Endothelial cell of umbilical vein (primary cell): ENCODE data around the gene EHD3. TPM values are rescaled to one million over a fixed set of nuclear protein-coding genes. Genes with fewer than 3 reads are reported as not detected.

Source experiments
- BruUV-seq: library from RNA; stranded (reverse); fragments of 400-500 nt; replicated peaks from 2 replicates; lab custom pipeline; 2021; lab: Mats Ljungman, UMichigan
- CTCF ChIA-PET: fragments of 300-600, 350-600 bp; sonication (Branson Sonifier 250); formaldehyde crosslinking; loops from one replicate; lab custom pipeline; 2021; ENCODE audit warnings: antibody characterized with exemption, inconsistent platforms; lab: Charles Lee
- POLR2A ChIA-PET: fragments of 300-600, 350-600 bp; sonication (Branson Sonifier 250); formaldehyde crosslinking; loops from one replicate; lab custom pipeline; 2021; ENCODE audit warnings: antibody characterized with exemption, inconsistent platforms; lab: Charles Lee
- DNase-seq: peaks from one replicate; pipeline ENCODE4 v3.0.0-alpha.2; 2011; ENCODE audit warnings: low read depth, low spot score
- FAIRE-seq: peaks from 2 replicates; lab custom pipeline; 2011; peaks lifted over from hg19 to GRCh38; lab: Jason Lieb, UNC
- H2AFZ ChIP-seq: 2 replicates; pipeline ENCODE4 v1.6.0; 2012; ENCODE audit warnings: low read depth, low read length, control low read depth, inconsistent platforms
- H3K27ac ChIP-seq: 2 replicates; pipeline ENCODE4 v1.5.1; 2011; ENCODE audit warnings: low read depth, mild to moderate bottlenecking, control low read depth, low read length, moderate library complexity; ENCODE audit not compliant: insufficient read depth
- H3K27me3 ChIP-seq, 2 experiments: 2 replicates each; pipeline versions ENCODE4 v1.6.0 to v1.6.1; 2011; ENCODE audit warnings: low read length in 2 of 2, mixed read lengths in 1 of 2; ENCODE audit not compliant: control insufficient read depth in 2 of 2, insufficient read depth in 2 of 2
- H3K36me3 ChIP-seq, 2 experiments: 2 replicates in 1 of 2; 3 replicates in 1 of 2; pipeline ENCODE4 v1.5.1; 2011; ENCODE audit warnings: low read length in 2 of 2, mild to moderate bottlenecking in 1 of 2, moderate library complexity in 1 of 2; ENCODE audit not compliant: control insufficient read depth in 2 of 2, insufficient read depth in 2 of 2; ENCODE audit errors: extremely low read depth in 1 of 2
- H3K4me1 ChIP-seq: 3 replicates; pipeline ENCODE4 v1.5.1; 2011; ENCODE audit warnings: mild to moderate bottlenecking, low read length; ENCODE audit not compliant: control insufficient read depth, insufficient read depth; ENCODE audit errors: extremely low read depth
- H3K4me2 ChIP-seq: 2 replicates; pipeline ENCODE4 v1.6.1; 2011; ENCODE audit warnings: low read length, control low read depth, mixed read lengths; ENCODE audit not compliant: insufficient read depth
- H3K4me3 ChIP-seq, 3 experiments: fragments of 200-600 bp in 1 of 3; sonication (generic), shearing (Covaris generic) in 1 of 3; replicated peaks in 1 of 3; 2 replicates each; pipeline ENCODE4 v1.5.1; 2011 to 2016; ENCODE audit warnings: control low read depth in 3 of 3, low read length in 3 of 3, mild to moderate bottlenecking in 2 of 3, inconsistent platforms in 1 of 3, low read depth in 1 of 3, moderate library complexity in 1 of 3; ENCODE audit not compliant: insufficient read depth in 1 of 3
- H3K79me2 ChIP-seq: 2 replicates; pipeline ENCODE4 v1.6.0; 2012; ENCODE audit warnings: low read length, inconsistent platforms; ENCODE audit not compliant: control insufficient read depth, insufficient read depth
- H3K9ac ChIP-seq: replicated peaks from 2 replicates; pipeline ENCODE3; 2011; ENCODE audit warnings: low read length, control low read depth; ENCODE audit not compliant: insufficient read depth; ENCODE audit errors: extremely low read depth
- H3K9me1 ChIP-seq: replicated peaks from 3 replicates; pipeline ENCODE4 v1.6.0; 2011; ENCODE audit warnings: mild to moderate bottlenecking, low read length; ENCODE audit not compliant: control insufficient read depth, insufficient read depth; ENCODE audit errors: extremely low read depth
- H3K9me3 ChIP-seq: replicated peaks from 2 replicates; pipeline ENCODE4 v1.5.1; 2012; ENCODE audit warnings: low read length, inconsistent platforms; ENCODE audit not compliant: control insufficient read depth, insufficient read depth
- H4K20me1 ChIP-seq: replicated peaks from 2 replicates; pipeline ENCODE3; 2011; ENCODE audit warnings: mild to moderate bottlenecking, low read length; ENCODE audit not compliant: control insufficient read depth, insufficient read depth; ENCODE audit errors: extremely low read depth
- EZH2 ChIP-seq: IDR thresholded peaks from 2 replicates; pipeline ENCODE4 v1.6.1; 2012; ENCODE audit warnings: borderline replicate concordance, low read depth, mild to moderate bottlenecking, moderate library complexity, low read length, inconsistent platforms; ENCODE audit not compliant: severe bottlenecking
- FOS ChIP-seq: IDR thresholded peaks from 2 replicates; pipeline ENCODE4 v1.6.1; 2011; ENCODE audit warnings: mild to moderate bottlenecking, low read length, moderate library complexity, borderline replicate concordance; ENCODE audit not compliant: insufficient read depth
- GATA2 ChIP-seq: IDR thresholded peaks from 2 replicates; pipeline ENCODE4 v1.7.0; 2011; ENCODE audit warnings: low read depth, mild to moderate bottlenecking, moderate library complexity, mixed read lengths, low read length; ENCODE audit not compliant: insufficient read length, insufficient read depth
- POLR2A ChIP-seq: IDR thresholded peaks from 2 replicates; pipeline ENCODE4 v1.6.1; 2012; ENCODE audit warnings: low read depth, mild to moderate bottlenecking, control low read depth, low read length
- POLR2AphosphoS5 ChIP-seq: IDR thresholded peaks from 2 replicates; pipeline ENCODE4 v1.6.1; 2012; ENCODE audit warnings: low read depth, mild to moderate bottlenecking, control low read depth, low read length, moderate library complexity; ENCODE audit not compliant: insufficient read depth
- dilution Hi-C: fragments of 300-500 bp; cut with MboI; formaldehyde crosslinking; loops from one replicate; pipeline ENCODE4 v1.15.0; 2019; ENCODE audit warnings: low sequenced_read_pairs; ENCODE audit not compliant: extremely low pct_ligation_motif_present
- intact Hi-C: fragments of 100-400 bp; cut with micrococcal nuclease; formaldehyde crosslinking; loops from one replicate; pipeline ENCODE4 v1.10.0; 2022
- polyA plus RNA-seq, 4 experiments: library from polyadenylated mRNA; depleted of rRNA in 3 of 4; stranded (reverse) in 3 of 4; unstranded in 1 of 4; fragments of >200 nt; gene quantifications; 2 replicates each; pipeline versions ENCODE4 v1.2.1 to v1.2.3, GENCODE V29; 2011 to 2012; ENCODE audit warnings: missing spikeins in 1 of 4
- total RNA-seq: library from RNA; stranded (reverse); gene quantifications from 2 replicates; pipeline ENCODE4 v1.2.3, GENCODE V29; 2021
- TF ChIP-seq, protein P1 (sequence below), 2 donors: IDR thresholded peaks; 1 replicate in 1 of 2; 2 replicates in 1 of 2; pipeline ENCODE4 v1.5.1; 2011; ENCODE audit warnings: low read length in 2 of 2, mild to moderate bottlenecking in 2 of 2, moderate library complexity in 2 of 2, control low read depth in 1 of 2, inconsistent platforms in 1 of 2, low read depth in 1 of 2; ENCODE audit not compliant: insufficient read depth in 1 of 2; ENCODE audit errors: extremely low read depth in 1 of 2
- TF ChIP-seq, protein P2 (sequence below): IDR thresholded peaks from 2 replicates; pipeline ENCODE4 v1.6.1; 2011; ENCODE audit not compliant: insufficient read depth, insufficient read length

The EHD3 gene
- total and polyA plus RNA-seq, 2 donors (not counting 3 experiments of a cell fraction or from before 2014, with no cell fraction given), result 6.5 to 12.1 TPM

DNA sequence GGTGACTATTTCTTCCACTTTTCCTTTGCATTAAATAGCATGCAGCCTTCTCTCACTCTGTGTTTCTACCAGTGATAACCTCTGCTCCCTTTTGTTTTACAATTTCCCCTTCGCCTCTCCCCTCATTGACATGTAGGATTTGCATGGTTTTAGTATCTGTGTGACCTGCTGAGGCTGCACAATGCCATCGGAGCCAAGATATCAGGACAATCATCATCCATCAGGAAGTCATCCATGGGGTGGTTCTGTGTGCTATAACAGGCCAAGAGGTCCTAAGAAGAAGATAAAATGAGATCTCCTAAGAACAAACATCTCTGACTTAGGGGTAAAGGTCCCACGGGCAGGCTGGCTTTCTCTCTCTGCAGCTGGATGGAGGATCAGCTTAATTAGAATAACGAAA lies 65.6 kb downstream of the EHD3 start:
- ChIA-PET POLR2A (no interaction called here), CTCF (no interaction called here)
- Histone ChIP-seq H3K4me2 (no peak overlapping the region), H3K27me3 (peaks cover 2% of the 10 kb centered on the region in 2 experiments), H3K79me2 (no peaks in the 10 kb centered on the region), H3K27ac (no peak overlapping the region), H3K4me3 (no peak overlapping the region), H2AFZ (no peak overlapping the region), H3K4me1 (peaks cover 16% of the 10 kb centered on the region), H3K9ac (no peak overlapping the region), H3K9me3 (no peaks in the 10 kb centered on the region), H3K36me3 (no peaks in the 10 kb centered on the region), H4K20me1 (no peaks in the 10 kb centered on the region), H3K9me1 (no peaks in the 10 kb centered on the region)
- TF ChIP-seq EZH2 (no peak), GATA2 (no peak), FOS (no peak), POLR2A (no peak), POLR2AphosphoS5 (no peak)
- TF ChIP-seq, protein P1, sequence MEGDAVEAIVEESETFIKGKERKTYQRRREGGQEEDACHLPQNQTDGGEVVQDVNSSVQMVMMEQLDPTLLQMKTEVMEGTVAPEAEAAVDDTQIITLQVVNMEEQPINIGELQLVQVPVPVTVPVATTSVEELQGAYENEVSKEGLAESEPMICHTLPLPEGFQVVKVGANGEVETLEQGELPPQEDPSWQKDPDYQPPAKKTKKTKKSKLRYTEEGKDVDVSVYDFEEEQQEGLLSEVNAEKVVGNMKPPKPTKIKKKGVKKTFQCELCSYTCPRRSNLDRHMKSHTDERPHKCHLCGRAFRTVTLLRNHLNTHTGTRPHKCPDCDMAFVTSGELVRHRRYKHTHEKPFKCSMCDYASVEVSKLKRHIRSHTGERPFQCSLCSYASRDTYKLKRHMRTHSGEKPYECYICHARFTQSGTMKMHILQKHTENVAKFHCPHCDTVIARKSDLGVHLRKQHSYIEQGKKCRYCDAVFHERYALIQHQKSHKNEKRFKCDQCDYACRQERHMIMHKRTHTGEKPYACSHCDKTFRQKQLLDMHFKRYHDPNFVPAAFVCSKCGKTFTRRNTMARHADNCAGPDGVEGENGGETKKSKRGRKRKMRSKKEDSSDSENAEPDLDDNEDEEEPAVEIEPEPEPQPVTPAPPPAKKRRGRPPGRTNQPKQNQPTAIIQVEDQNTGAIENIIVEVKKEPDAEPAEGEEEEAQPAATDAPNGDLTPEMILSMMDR (IDR thresholded peaks at IDR 0.05; ENCODE audit: extremely low read depth in 1 of 2, insufficient read depth in 1 of 2, low read depth in 1 of 2, low read length in 2 of 2), result no peak
- TF ChIP-seq, protein P2, sequence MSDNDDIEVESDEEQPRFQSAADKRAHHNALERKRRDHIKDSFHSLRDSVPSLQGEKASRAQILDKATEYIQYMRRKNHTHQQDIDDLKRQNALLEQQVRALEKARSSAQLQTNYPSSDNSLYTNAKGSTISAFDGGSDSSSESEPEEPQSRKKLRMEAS, result no peak
- FAIRE-seq (no peak), DNase-seq (no peak)
- intact Hi-C loops, result no loop called here
- dilution Hi-C loops, result no loop called here
- no TSS peak for BruUV-seq
